CD4-positive, alpha-beta T cell treated with Interleukin-10 for 1 hour (primary cell): Measurements from ENCODE around the gene SLU7.

Experiments used
- DNase-seq: peaks from one replicate; pipeline ENCODE4 v3.0.0-alpha.2; 2020

The SLU7 gene

GRCh38 chr5:160418561-160419457 is at the start of gene SLU7:
Gene SLU7 (minus strand): TSS chr5:160419081. CDS start chr5:160415294, 3,787 bp downstream.
- DNase-seq: peak; percentile 95

DNA sequence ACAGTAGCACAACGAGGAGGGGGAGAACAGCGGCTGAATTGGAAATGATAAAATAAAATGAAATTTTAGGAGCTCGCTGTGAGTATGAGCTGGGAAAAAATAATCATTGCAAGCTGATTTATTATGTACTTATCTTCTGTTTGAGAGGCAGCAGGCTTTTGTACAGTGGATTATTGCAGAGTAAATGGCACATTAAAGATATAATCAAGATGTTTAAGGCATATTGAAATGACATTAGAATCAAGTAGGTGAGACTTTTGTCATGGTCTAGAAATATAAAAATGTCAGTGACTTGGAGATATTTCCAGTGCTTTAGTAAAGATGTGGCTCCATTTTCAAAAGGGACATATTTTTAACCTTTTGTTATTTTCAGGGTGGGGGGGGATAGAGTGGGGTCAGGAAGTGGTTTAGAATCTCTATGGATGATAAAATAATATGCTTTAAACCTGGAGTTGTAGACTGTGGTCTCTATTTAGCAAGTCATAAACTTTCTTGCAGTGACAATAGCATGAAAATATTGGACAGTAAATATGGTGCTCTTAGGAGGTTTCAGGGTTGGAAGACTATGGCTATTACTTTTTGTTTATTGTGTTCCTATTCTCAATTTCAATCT is 49.6 kb upstream of the SLU7 start:
- no peak for DNase-seq

DNA sequence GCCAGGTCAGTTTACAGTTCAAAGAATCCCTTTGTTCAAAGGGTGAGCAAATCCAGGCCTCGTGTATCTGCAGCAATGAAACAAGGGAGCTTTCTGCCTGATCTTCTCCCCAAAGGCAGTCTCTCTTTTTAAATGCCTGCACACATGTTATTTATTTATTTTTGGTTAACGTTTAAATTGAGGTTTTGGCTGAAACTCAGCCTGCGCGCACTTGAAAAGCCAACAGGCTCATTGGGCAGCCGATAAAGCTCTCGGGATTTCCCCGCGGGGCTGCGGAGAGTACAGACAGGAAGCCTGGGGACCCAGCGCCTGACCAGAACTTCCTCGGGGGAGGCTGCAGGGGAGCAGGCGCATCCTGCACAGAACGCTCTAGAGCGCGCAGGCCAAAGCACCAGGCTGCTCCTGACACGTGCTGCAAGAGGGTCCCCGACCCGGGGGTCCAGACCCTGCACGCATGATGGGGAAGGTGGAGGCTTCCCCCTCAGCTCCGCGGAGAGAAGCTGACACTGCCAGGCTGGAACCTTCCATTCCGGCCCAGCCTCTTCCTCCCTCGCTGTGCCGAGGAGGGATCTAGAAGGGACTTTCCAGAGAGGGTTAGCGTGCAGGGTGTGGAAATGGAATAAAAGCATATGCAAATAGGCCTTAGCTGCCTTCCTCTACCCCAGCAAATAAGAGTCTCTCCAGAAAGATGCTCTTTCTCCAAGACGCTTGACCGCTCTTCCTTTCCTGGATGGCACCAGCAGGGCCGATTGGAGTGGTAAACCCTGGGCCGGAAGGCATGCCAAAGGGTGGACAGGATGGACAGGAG is 48.9 kb upstream of the SLU7 start:
- DNase-seq: peak; percentile 86

DNA sequence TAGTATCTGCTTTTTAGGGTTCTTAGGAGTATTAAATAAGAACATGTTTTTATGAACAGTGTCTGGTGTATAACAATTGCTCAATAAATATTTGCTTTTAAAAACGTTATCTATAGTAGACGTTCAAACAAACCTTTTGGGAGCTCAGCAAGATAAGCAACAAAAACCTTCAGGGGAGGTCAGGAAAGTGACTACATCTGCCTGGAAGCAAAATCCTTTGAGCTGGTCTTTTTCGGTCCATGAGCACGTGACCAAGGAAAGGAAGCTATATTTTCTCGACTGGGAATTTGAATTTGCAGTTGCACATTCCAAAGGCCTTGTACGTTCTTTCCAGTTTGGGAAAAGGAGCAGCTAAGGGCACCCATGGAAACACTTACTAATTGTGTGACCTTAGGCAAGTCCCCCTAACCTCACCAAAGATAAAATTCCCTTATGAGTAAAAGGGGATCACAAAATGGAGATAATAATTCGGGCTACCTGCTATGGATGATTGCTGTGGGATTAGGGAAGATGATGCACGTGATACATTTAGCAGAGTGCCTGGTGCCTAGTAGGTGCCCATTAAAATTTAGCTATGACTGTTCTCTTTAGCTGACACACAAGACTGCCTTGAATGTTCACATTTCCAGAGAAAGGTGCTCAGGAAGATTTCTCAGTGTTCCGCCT is 48.1 kb upstream of the SLU7 start:
- DNase-seq: no peak

DNA sequence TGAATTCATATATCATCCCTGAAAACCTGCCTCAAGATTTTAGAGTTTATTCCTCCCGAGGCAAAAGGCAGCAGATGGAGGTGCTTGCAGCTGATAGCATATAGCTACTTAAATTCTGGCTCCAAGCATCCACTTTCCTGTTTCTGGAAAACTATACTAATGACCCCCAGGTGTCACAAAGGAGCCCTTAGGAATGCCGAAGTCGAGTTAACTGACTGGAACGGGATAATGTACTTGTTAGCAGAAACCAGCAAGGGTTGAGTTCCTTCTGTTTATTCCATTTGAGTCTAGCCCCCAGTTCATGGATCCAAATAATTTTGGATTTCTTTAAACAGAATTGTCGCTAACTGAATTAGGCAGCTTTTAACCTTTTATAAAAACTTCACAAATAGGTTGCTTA is 47.2 kb upstream of the SLU7 start:
- DNase-seq: no peak

DNA sequence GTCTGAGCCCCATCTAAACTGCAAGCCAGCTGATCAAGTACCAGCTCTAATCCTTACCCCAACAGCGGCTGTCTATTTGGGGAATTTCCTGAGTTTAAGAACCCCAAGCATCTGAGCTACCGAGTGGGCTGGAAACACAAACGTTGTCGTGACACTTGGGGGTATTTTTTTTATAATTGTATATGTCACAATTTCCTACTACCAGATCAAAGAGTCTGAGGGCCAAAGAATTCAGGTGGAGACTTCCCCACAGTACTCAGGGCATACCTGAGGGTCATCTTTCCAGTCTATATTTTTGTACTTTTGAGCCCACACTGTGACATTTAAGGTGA is 45.6 kb upstream of the SLU7 start:
- DNase-seq: no peak

DNA sequence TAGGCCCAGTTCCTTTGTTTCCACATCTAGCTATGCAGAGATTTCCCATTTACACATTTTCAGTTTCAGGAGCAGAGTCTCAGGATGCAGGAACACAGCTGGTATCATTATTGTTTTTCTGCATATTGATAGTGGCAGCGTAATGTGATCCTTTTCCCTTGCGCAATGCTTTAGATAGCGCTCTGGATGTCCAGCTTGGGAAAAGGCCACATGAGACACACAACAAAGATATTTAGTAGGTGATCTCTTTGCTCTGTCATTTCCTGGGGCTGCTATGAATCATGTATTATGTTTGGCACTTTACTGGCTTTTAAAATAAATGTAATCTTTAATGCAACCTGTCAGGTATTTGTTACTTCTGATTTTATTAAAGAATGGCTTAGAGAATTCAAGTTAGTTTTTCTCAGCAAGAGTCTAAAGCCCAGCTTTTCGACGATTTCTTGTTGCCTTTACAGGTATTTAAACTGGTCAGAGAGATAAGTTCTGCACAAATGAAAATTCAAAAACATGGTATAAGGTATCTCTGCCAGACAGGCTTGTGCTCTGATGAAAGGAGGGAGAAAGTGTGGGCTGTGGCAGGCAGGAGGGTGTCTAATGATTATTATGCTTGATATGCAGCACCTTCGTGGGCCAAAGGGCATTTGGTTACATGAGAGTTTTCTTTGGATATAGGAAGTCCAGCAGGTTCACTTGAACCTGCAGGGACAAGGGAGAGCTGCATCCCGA is 45.0 kb upstream of the SLU7 start:
- DNase-seq: no peak

- no peak for DNase-seq
These were observed 44.3 kb upstream of the SLU7 start for GRCh38 chr5:160463227-160463626.

DNA sequence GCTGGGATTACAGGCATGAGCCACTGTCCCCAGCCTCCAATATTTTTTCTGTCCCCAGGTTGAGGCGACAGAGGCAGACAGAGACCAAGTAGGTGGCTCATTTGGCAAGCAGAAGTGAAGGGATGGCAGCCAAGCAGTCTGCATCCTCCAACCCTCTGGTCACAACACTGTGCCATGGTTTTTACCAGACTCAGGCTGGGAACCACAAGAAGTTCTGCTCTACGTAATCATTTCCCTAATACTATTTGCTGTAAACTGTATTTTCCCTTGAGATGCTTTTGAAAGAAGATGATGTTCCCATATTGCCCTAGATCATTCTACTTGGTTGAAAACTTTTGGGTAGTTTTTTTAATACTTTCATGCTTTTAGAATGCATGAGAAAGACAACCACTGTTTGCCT is 43.3 kb upstream of the SLU7 start:
- DNase-seq: no peak

GRCh38 chr5:160461378-160461777 is 42.5 kb upstream of the SLU7 start:
- DNase-seq: no peak

DNA sequence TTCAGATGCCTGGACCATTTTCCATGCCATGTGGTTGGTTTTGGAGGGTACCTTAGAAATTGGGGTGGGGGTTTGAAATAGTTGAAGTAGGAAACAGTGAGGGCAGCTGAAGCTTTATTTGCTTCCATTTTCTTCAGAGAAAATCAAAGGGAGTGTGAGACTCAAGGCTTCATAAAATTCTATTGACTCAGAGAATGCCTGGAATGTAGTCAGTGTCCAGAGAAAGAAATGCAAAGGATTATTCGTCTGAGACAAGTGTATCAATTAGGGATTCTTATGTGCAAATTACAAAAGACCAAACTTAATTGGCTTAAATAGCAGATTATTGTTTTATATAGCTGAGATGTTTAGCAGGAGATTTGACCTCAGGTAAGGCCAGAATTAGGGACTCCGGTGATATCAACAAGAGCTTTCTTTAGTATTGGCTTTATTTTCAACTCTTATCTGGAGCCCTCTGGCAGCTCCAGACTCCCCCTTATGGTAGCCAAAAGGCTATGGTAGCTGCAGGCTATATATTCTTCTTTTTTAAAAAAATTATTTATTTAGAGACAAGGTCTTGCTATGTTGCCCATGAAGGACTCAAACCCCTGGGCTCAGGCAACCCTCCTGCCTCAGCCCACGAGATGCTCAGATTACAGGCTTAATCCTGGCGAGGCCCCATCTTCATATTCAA is 41.6 kb upstream of the SLU7 start:
- DNase-seq: no peak

DNA sequence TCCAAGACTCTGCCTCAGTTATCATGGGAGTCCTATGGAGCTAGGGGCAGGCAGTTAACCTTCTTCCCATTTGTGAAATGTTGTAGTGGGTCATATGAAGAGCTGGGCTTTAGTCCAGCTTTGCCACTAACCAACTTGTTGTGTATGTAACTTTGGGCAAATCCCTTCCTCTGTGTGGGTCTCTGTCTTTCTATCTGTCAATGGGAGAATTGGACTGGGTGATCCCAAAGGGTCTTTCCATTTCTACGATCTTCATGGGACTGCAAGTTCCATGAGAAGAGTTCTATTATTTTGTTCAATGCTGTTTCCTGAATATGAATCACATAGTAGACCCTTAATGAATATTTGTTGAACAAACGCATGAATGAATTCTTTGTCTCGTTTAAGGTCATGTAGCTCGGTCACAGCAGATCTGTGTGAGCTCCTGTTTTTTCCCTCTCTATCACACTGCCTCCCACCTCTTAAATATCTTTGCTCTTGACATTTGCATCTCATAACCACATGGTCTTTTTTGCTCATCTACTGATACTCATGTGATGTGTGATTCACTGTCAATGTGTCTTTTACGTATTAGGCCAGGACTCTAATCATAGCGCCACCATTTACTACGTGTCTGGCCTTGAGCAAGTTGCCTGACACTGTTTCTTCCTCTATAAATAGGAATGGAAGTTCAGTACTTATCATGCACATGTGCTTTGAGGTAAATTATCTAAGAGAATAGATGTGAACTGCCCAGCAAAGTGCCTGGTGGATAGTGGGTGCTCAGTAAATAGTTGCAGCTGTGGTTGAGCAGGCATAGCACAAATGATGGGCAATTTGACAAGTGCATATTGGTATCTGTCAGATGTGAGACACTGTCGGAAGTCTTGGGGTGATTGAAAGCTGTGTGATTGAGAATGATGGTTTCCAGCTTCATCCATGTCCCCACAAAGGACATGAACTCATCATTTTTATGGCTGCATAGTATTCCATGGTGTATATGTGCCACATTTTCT is 40.2 kb upstream of the SLU7 start:
- no peak for DNase-seq

DNA sequence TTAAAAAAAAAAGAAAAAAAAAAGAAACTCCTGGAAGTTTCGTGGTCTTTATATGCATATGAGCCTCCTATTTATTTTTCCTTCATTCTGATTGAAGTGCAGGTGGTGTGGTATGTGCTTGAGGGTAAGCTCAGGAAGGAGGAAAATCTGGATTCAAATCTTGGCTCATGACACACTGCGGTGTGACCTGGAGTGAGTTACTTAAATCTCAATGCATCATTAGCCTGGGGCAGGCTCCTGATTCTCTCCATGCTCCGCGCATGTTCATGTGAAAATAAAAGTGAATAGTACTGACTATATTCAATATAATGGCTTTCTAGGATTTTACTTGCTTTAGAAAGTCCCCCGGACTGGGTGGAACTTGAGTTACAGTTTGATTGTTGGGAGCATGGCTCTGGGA is 38.4 kb upstream of the SLU7 start:
- DNase-seq: no peak

GRCh38 chr5:160456480-160457177 is 37.7 kb upstream of the SLU7 start:
- DNase-seq: no peak

GRCh38 chr5:160455600-160455999 is 36.7 kb upstream of the SLU7 start:
- no peak for DNase-seq

GRCh38 chr5:160453751-160454150 is 34.9 kb upstream of the SLU7 start:
- no peak for DNase-seq

DNA sequence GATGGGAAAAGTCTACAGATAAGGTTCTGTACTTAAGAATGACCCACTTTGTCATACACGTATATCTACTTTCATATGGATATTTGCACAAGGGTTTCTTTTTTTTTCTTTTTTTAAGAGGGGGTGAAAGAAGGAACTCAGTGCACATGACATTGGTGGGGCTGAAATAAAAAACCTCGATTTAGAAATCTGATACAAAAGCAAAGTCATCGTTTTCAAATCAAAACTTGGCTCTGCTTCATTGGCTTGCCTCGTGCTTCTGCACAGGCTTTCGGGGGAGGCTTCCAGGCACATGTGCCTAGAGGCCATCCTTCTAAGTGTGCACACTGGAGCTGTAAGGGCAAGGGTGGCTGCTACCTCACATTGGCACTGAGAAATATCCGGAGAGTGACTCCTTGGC is 33.9 kb upstream of the SLU7 start:
- DNase-seq: no peak

DNA sequence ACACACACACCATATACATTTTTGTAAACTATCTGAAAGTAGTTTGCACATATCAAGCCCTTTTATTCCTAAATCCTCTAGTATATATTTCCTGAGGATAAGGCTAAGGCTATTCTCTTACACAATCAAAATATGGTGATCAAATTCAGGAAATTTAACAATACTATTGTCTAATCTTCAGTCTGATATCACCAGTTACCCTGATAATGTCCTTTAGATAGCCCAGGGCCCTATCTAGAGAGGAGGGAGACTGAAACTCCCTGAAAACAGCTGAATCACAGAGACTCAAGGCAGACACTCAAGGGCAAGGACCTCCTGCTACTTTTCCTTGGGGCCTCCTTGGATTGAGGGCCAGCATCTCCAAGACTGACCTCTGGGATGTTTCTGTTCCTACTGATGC is 33.2 kb upstream of the SLU7 start:
- no peak for DNase-seq

- DNase-seq: no peak
These were observed 32.4 kb upstream of the SLU7 start for GRCh38 chr5:160451281-160451680.
